C4-2B (cell line): ENCODE results near the gene URI1.

Experiments
- CTCF ChIP-seq: fragments of 450-650 bp; conservative IDR thresholded peaks from 2 replicates; pipeline ENCODE4 v1.5.1; 2017; ENCODE audit warnings: mild to moderate bottlenecking
- ZFX ChIP-seq: fragments of 450-650 bp; IDR thresholded peaks from 2 replicates; pipeline ENCODE4 v1.6.1; 2017

GRCh38 chr19:29971002-29971401 lies 29.0 kb downstream of the URI1 start:
- TF ChIP-seq CTCF = no peak
- no peak for TF ChIP-seq ZFX
